ENCODE measurements around the gene DTNA.
"Not testable (repeated sequence)": the region's sequence is repeated elsewhere in the genome, so short reads cannot be mapped to it uniquely, and the experiment has no call there.

DTNA gene

DNA sequence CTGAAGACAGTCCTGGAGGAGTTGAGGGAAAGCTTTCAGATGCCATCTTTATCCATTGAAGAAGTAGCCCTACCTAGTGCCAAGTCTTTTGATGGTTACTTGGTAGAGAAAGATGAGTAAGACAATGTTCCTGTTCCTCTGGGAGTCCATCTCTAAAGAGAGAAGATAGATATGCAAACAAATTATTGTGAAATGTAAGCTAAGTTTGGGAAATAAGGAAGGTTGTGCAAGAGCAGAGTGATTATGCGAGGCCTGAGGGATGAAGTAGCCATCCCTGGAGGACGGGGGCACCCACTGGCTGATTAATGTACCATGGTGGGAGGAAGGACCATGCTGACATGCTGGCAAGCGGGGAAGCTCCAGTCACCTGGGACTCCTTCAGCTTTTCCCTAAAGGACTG, 994 bp upstream of the DTNA start:
- no peaks in the 10 kb centered on the region for H3F3A ChIP-seq (ENCODE audit: control insufficient read depth, insufficient read depth)
- TF ChIP-seq, protein P1, sequence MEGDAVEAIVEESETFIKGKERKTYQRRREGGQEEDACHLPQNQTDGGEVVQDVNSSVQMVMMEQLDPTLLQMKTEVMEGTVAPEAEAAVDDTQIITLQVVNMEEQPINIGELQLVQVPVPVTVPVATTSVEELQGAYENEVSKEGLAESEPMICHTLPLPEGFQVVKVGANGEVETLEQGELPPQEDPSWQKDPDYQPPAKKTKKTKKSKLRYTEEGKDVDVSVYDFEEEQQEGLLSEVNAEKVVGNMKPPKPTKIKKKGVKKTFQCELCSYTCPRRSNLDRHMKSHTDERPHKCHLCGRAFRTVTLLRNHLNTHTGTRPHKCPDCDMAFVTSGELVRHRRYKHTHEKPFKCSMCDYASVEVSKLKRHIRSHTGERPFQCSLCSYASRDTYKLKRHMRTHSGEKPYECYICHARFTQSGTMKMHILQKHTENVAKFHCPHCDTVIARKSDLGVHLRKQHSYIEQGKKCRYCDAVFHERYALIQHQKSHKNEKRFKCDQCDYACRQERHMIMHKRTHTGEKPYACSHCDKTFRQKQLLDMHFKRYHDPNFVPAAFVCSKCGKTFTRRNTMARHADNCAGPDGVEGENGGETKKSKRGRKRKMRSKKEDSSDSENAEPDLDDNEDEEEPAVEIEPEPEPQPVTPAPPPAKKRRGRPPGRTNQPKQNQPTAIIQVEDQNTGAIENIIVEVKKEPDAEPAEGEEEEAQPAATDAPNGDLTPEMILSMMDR (IDR thresholded peaks at IDR 0.05; ENCODE audit: low read depth, low read length, poor library complexity, severe bottlenecking): no peak
- TF ChIP-seq EZH2phosphoT487 (IDR thresholded peaks at IDR 0.05; ENCODE audit: borderline replicate concordance, low read length): no peak
- no peaks in the 10 kb centered on the region; the same call in 1 of the 2 replicates for H4K20me1 ChIP-seq (ENCODE audit: control insufficient read depth, insufficient read depth, low read depth, low read length)
- no peak overlapping the region for H3K27ac ChIP-seq (ENCODE audit: low read depth, low read length)
- no peaks in the 10 kb centered on the region for H3K4me1 ChIP-seq (ENCODE audit: control insufficient read depth, low read length)
- H3K79me2 ChIP-seq (ENCODE audit: control insufficient read depth, low read length): no peaks in the 10 kb centered on the region
- no peaks in the 10 kb centered on the region for H3K9me3 ChIP-seq (ENCODE audit: control insufficient read depth, insufficient read depth, low read length)
- H3K36me3 ChIP-seq (ENCODE audit: control insufficient read depth, low read length): no peaks in the 10 kb centered on the region
- H3K4me3 ChIP-seq (ENCODE audit: low read length): no peak overlapping the region
- no peaks in the 10 kb centered on the region for H3K9me2 ChIP-seq (replicated peaks; ENCODE audit: control insufficient read depth, low read length)
- no peak overlapping the region for H3K4me2 ChIP-seq (ENCODE audit: low read length)
- no peaks in the 10 kb centered on the region for H3K27me3 ChIP-seq (ENCODE audit: control insufficient read depth, low read length)

DNA sequence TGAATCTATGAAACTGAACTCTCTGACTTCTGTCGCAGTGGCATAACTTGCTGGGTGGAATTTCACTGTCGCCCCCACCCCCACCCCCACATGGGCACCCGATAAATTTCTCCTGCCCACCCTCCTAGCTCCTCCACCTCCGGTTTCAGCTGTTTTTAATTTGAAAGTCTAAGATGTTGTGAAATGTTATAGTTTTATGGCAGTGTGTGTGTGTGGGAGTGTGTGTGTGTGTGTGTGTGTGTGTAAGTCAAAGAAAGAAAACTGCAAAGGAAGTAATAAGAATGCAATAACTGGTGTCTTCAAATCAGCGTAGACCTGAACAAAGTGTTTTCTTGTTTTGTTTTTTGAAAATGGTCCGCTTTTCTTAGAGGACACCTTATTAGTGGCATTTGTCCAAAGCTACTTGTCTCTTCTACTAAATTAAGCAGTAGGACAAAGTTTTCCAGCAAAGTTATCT, 388 bp downstream of the DTNA start:
- Histone ChIP-seq H4K20me1 (ENCODE audit: control insufficient read depth, insufficient read depth, low read depth, low read length) (no peaks in the 10 kb centered on the region), H3F3A (ENCODE audit: control insufficient read depth, insufficient read depth) (no peaks in the 10 kb centered on the region), H3K79me2 (ENCODE audit: control insufficient read depth, low read length) (no peaks in the 10 kb centered on the region), H3K9me2 (replicated peaks; ENCODE audit: control insufficient read depth, low read length) (no peaks in the 10 kb centered on the region), H3K27me3 (ENCODE audit: control insufficient read depth, low read length) (no peaks in the 10 kb centered on the region), H3K9me3 (ENCODE audit: control insufficient read depth, insufficient read depth, low read length) (no peaks in the 10 kb centered on the region), H3K27ac (ENCODE audit: low read depth, low read length) (no peak overlapping the region), H3K4me2 (ENCODE audit: low read length) (no peak overlapping the region), H3K36me3 (ENCODE audit: control insufficient read depth, low read length) (no peaks in the 10 kb centered on the region), H3K4me1 (ENCODE audit: control insufficient read depth, low read length) (no peaks in the 10 kb centered on the region), H3K4me3 (ENCODE audit: low read length) (no peak overlapping the region)
- TF ChIP-seq, protein P1 (IDR thresholded peaks at IDR 0.05; ENCODE audit: low read depth, low read length, poor library complexity, severe bottlenecking): no peak
- no peak for TF ChIP-seq EZH2phosphoT487 (IDR thresholded peaks at IDR 0.05; ENCODE audit: borderline replicate concordance, low read length)

DNA sequence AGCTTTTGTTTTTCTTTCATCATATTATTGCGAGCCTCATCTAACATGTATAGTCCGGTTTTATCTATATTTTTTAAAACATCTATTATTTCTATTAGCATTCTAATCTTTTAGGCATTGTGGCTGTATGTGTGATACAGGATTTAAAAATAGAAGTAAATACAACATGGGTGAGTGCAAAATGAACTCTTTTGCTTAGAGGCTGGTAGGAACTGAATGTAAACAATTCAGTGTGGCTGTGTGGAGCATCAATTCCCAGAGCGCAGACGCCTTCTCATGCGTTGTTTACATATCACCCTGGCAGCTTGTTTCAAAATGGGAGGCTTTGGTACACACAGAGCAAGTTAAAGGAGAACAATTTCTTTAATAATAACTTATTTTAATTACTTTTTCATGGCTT, 836 bp downstream of the DTNA start:
- no peaks in the 10 kb centered on the region for H3K4me1 ChIP-seq (ENCODE audit: control insufficient read depth, low read length)
- TF ChIP-seq, protein P1 (IDR thresholded peaks at IDR 0.05; ENCODE audit: low read depth, low read length, poor library complexity, severe bottlenecking): no peak
- TF ChIP-seq EZH2phosphoT487 (IDR thresholded peaks at IDR 0.05; ENCODE audit: borderline replicate concordance, low read length): no peak
- no peaks in the 10 kb centered on the region for H3K36me3 ChIP-seq (ENCODE audit: control insufficient read depth, low read length)
- H3K27ac ChIP-seq (ENCODE audit: low read depth, low read length): no peak overlapping the region
- no peak overlapping the region for H3K4me3 ChIP-seq (ENCODE audit: low read length)
- no peaks in the 10 kb centered on the region for H3K9me2 ChIP-seq (replicated peaks; ENCODE audit: control insufficient read depth, low read length)
- H3K9me3 ChIP-seq (ENCODE audit: control insufficient read depth, insufficient read depth, low read length): no peaks in the 10 kb centered on the region
- H3K4me2 ChIP-seq (ENCODE audit: low read length): no peak overlapping the region
- H4K20me1 ChIP-seq (ENCODE audit: control insufficient read depth, insufficient read depth, low read depth, low read length): no peaks in the 10 kb centered on the region
- no peaks in the 10 kb centered on the region for H3K79me2 ChIP-seq (ENCODE audit: control insufficient read depth, low read length)
- no peaks in the 10 kb centered on the region for H3K27me3 ChIP-seq (ENCODE audit: control insufficient read depth, low read length)
- no peaks in the 10 kb centered on the region for H3F3A ChIP-seq (ENCODE audit: control insufficient read depth, insufficient read depth)

DNA sequence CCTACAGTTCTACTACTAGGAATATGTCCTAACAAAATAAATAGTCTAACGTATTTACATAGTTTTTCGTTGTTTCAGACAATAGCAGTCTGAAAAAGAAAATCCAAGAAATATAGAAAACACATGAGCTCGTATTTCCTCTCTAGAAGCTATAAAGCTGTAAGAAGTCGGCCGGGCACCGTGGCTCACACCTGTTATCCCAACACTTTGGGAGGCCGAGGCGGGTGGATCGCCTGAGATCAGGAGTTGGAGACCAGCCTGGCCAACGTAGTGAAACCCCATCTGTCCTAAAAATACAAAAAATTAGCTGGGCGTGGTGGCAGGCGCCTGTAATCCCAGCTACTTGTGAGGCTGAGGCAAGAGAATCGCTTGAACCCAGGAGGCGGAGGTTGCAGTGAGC, 6.0 kb downstream of the DTNA start:
- not testable (repeated sequence) for H3K36me3 ChIP-seq (ENCODE audit: control insufficient read depth, low read length); H3K4me1 ChIP-seq (ENCODE audit: control insufficient read depth, low read length); H3K9me3 ChIP-seq (ENCODE audit: control insufficient read depth, insufficient read depth, low read length); H4K20me1 ChIP-seq (ENCODE audit: control insufficient read depth, insufficient read depth, low read depth, low read length); H3K79me2 ChIP-seq (ENCODE audit: control insufficient read depth, low read length); H3K4me3 ChIP-seq (ENCODE audit: low read length); H3K27me3 ChIP-seq (ENCODE audit: control insufficient read depth, low read length); H3F3A ChIP-seq (ENCODE audit: control insufficient read depth, insufficient read depth); H3K4me2 ChIP-seq (ENCODE audit: low read length); H3K27ac ChIP-seq (ENCODE audit: low read depth, low read length); H3K9me2 ChIP-seq (replicated peaks; ENCODE audit: control insufficient read depth, low read length)

Measured in DOHH2 (cell line).